ENCODE data around the gene NF1. TPM values are rescaled to one million over a fixed set of nuclear protein-coding genes. Genes with fewer than 3 reads are reported as not detected.

The NF1 gene
- total RNA-seq, 4 donors from 2014 or later = 66.1 to 107 (median 90.9) TPM

- 74 to 75% methylated on average over 3 of the region's 3 CpGs for WGBS, 2 donors
- no peaks in the 10 kb centered on the region for H3K9me3 ChIP-seq
- peak within 1 kb of the TSS in 2 of 4 donors; percentile 38 to 43 for H3K4me3 ChIP-seq
- peak within 1 kb of the TSS in 3 of 4 donors; percentile 47 to 72 (median 54) for H3K27ac ChIP-seq
- no peak for TF ChIP-seq EP300 (IDR thresholded peaks at IDR 0.05)
- TF ChIP-seq CTCF (IDR thresholded peaks at IDR 0.05) = no peak
- TF ChIP-seq POLR2A (IDR thresholded peaks at IDR 0.05) = no peak
- no peak for DNase-seq (ENCODE audit: low spot score in 2 of 2)
- H3K4me1 ChIP-seq = peaks cover 0 to 7% (median 3%) of the 10 kb centered on the region in 4 donors
- H3K36me3 ChIP-seq = no peaks in the 10 kb centered on the region
- no peaks in the 10 kb centered on the region for H3K27me3 ChIP-seq
These were observed 219.4 kb downstream of the NF1 start, which contains the start of gene EVI2B for GRCh38 chr17:31313982-31314781. Gene EVI2B, minus strand, starts transcription at chr17:31314054. Its CDS starts 8,445 bp downstream, at chr17:31305609.

GRCh38 chr17:31314782-31315100 lies 220.0 kb downstream of the NF1 start:
- Histone ChIP-seq H3K4me1 (peaks cover 0 to 7% (median 3%) of the 10 kb centered on the region in 4 donors), H3K27me3 (no peaks in the 10 kb centered on the region), H3K36me3 (no peaks in the 10 kb centered on the region), H3K9me3 (no peaks in the 10 kb centered on the region), H3K27ac (peak overlapping the region in 3 of 4 donors; percentile 13 to 72 (median 54)), H3K4me3 (no peak overlapping the region)
- 93 to 97% methylated on average over 3 of the region's 3 CpGs for WGBS, 2 donors
- no peak for DNase-seq (ENCODE audit: low spot score in 2 of 2)
- TF ChIP-seq POLR2A (IDR thresholded peaks at IDR 0.05) (no peak), EP300 (IDR thresholded peaks at IDR 0.05) (no peak), CTCF (IDR thresholded peaks at IDR 0.05) (no peak)

GRCh38 chr17:31318298-31318801 lies 223.6 kb downstream of the NF1 start:
- H3K27me3 ChIP-seq = no peaks in the 10 kb centered on the region
- TF ChIP-seq POLR2A (IDR thresholded peaks at IDR 0.05) (no peak), CTCF (IDR thresholded peaks at IDR 0.05) (no peak), EP300 (IDR thresholded peaks at IDR 0.05) (peak in 1 of 2 donors; percentile 81)
- whole genome bisulfite sequencing, 2 donors = 65 to 69% methylated on average over 8 of the region's 8 CpGs

GRCh38 chr17:31318851-31319661 lies 224.3 kb downstream of the NF1 start:
- DNase-seq (ENCODE audit: low spot score in 2 of 2) = no peak
- Histone ChIP-seq H3K4me1 (peaks cover 0 to 7% (median 3%) of the 10 kb centered on the region in 4 donors), H3K4me3 (peak overlapping the region in 2 of 4 donors; percentile 27 to 28), H3K27me3 (no peaks in the 10 kb centered on the region), H3K9me3 (no peaks in the 10 kb centered on the region), H3K27ac (peak overlapping the region in 3 of 4 donors; percentile 76 to 82 (median 78)), H3K36me3 (no peaks in the 10 kb centered on the region)
- WGBS, 2 donors = 74 to 77% methylated on average over 5 of the region's 5 CpGs
- TF ChIP-seq CTCF (IDR thresholded peaks at IDR 0.05) (no peak), POLR2A (IDR thresholded peaks at IDR 0.05) (no peak), EP300 (IDR thresholded peaks at IDR 0.05) (no peak)

More at GRCh38 chr17:31318298-31318801, 223.6 kb downstream of the NF1 start:
- Histone ChIP-seq H3K9me3 (no peaks in the 10 kb centered on the region), H3K27ac (peak overlapping the region in 3 of 4 donors; percentile 76 to 82 (median 78)), H3K36me3 (no peaks in the 10 kb centered on the region), H3K4me3 (peak overlapping the region in 2 of 4 donors; percentile 15 to 27), H3K4me1 (peaks cover 0 to 7% (median 3%) of the 10 kb centered on the region in 4 donors)
- DNase-seq (ENCODE audit: low spot score in 2 of 2) = peak; percentile 35 to 66

Measured in tibial nerve (tissue), 4 donors.